MM.1S (cell line): ENCODE measurements around the gene GRIK1.

Experiments
- DNase-seq: peaks from one replicate; pipeline ENCODE4 v3.0.0-alpha.2; 2015
- H2AFZ ChIP-seq: fragments of 300-600 bp; sonication (generic); 2 replicates; pipeline ENCODE4 v1.6.0; 2016; ENCODE audit warnings: antibody characterized with exemption, low read length
- H3F3A ChIP-seq: fragments of 300-600 bp; sonication (generic); 2 replicates; pipeline ENCODE4 v1.6.1; 2016; ENCODE audit warnings: mild to moderate bottlenecking, antibody characterized with exemption, low read length, moderate library complexity, mixed read lengths; ENCODE audit not compliant: insufficient read depth
- H3K27ac ChIP-seq: fragments of 300-600 bp; sonication (generic); 2 replicates; pipeline ENCODE4 v1.5.1; 2016; ENCODE audit warnings: mild to moderate bottlenecking, low read length
- H3K27me3 ChIP-seq: fragments of 300-600 bp; sonication (generic); replicated peaks from 2 replicates; pipeline ENCODE4 v1.6.0; 2016; ENCODE audit warnings: low read length; ENCODE audit not compliant: insufficient read depth
- H3K36me3 ChIP-seq: fragments of 300-600 bp; sonication (generic); replicated peaks from 2 replicates; pipeline ENCODE4 v1.6.1; 2016; ENCODE audit warnings: mild to moderate bottlenecking, low read length, mixed read lengths; ENCODE audit not compliant: insufficient read depth
- H3K4me1 ChIP-seq: fragments of 300-600 bp; sonication (generic); 2 replicates; pipeline ENCODE4 v1.6.1; 2016; ENCODE audit warnings: low read length, mixed read lengths
- H3K4me2 ChIP-seq: fragments of 300-600 bp; sonication (generic); 2 replicates; pipeline ENCODE4 v1.6.0; 2016; ENCODE audit warnings: low read depth, low read length
- H3K4me3 ChIP-seq: fragments of 300-600 bp; sonication (generic); 2 replicates; pipeline ENCODE4 v1.5.1; 2016; ENCODE audit warnings: low read length, mixed read lengths
- H3K79me2 ChIP-seq: fragments of 300-600 bp; sonication (generic); 2 replicates; pipeline ENCODE4 v1.6.1; 2016; ENCODE audit warnings: mixed run types, low read length, mixed read lengths
- H3K9ac ChIP-seq: fragments of 300-600 bp; sonication (generic); 2 replicates; pipeline ENCODE4 v1.6.1; 2016; ENCODE audit warnings: low read length, mixed read lengths
- H3K9me2 ChIP-seq: fragments of 300-600 bp; sonication (generic); replicated peaks from 2 replicates; pipeline ENCODE4 v1.6.1; 2016; ENCODE audit warnings: mild to moderate bottlenecking, low read length, mixed read lengths; ENCODE audit not compliant: insufficient read depth
- H3K9me3 ChIP-seq: fragments of 300-600 bp; sonication (generic); replicated peaks from 2 replicates; pipeline ENCODE4 v1.6.1; 2016; ENCODE audit warnings: mild to moderate bottlenecking, low read length, mixed read lengths; ENCODE audit not compliant: insufficient read depth
- H4K20me1 ChIP-seq: fragments of 300-600 bp; sonication (generic); 2 replicates; pipeline ENCODE4 v1.6.1; 2016; ENCODE audit warnings: mild to moderate bottlenecking, low read length, moderate library complexity, mixed read lengths; ENCODE audit not compliant: insufficient read depth
- CTCF ChIP-seq: fragments of 300-600 bp; sonication (generic); IDR thresholded peaks from 2 replicates; pipeline ENCODE4 v1.5.1; 2016; ENCODE audit warnings: antibody characterized with exemption, low read length, mixed read lengths
- EZH2 ChIP-seq: fragments of 300-600 bp; sonication (generic); optimal IDR thresholded peaks from 2 replicates; pipeline ENCODE3; 2017; ENCODE audit warnings: low read depth, mild to moderate bottlenecking, antibody characterized with exemption, low read length, mixed read lengths
- EZH2phosphoT487 ChIP-seq: fragments of 300-600 bp; sonication (generic); IDR thresholded peaks from 2 replicates; pipeline ENCODE4 v1.6.1; 2018; ENCODE audit warnings: antibody characterized with exemption, low read length

GRIK1 gene

GRCh38 chr21:29633756-29634155 lies 306.0 kb downstream of the GRIK1 start:
- no peak overlapping the region for H3K9ac ChIP-seq
- no peaks in the 10 kb centered on the region for H3K9me2 ChIP-seq
- H3K4me3 ChIP-seq, result no peak overlapping the region
- no peaks in the 10 kb centered on the region for H3F3A ChIP-seq
- no peaks in the 10 kb centered on the region for H4K20me1 ChIP-seq
- H2AFZ ChIP-seq, result no peak overlapping the region
- H3K4me2 ChIP-seq, result no peak overlapping the region
- no peaks in the 10 kb centered on the region for H3K4me1 ChIP-seq
- H3K9me3 ChIP-seq, result no peaks in the 10 kb centered on the region
- TF ChIP-seq EZH2phosphoT487 (no peak), EZH2 (no peak), CTCF (no peak)
- H3K36me3 ChIP-seq, result no peaks in the 10 kb centered on the region
- no peak for DNase-seq
- H3K79me2 ChIP-seq, result no peaks in the 10 kb centered on the region
- no peaks in the 10 kb centered on the region for H3K27me3 ChIP-seq
- H3K27ac ChIP-seq, result no peak overlapping the region

DNA sequence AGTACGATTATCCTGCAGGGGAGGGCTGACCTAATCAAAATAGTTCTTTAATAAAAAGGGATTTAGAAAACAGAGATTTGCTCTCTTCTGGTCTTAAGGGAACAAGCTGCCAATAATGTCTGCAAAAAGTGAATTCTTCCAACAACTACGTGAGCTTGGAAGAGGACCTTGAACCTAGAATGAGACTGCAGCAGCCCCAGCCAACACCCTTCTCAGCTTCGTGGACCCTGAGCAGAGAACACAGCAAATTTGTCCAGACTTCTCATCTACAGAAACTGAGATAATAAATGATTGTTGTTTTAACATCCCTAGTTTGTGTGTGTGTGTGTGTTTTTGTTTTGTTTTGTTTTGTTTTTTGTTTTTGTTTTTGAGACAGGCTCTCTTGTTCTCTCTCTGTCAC lies 309.4 kb downstream of the GRIK1 start:
- H4K20me1 ChIP-seq, result no peaks in the 10 kb centered on the region
- H3K79me2 ChIP-seq, result no peaks in the 10 kb centered on the region
- no peak for TF ChIP-seq EZH2phosphoT487
- no peak for TF ChIP-seq CTCF
- TF ChIP-seq EZH2, result no peak
- H3K9me2 ChIP-seq, result no peaks in the 10 kb centered on the region
- H3K9ac ChIP-seq, result no peak overlapping the region
- no peak overlapping the region for H2AFZ ChIP-seq
- H3F3A ChIP-seq, result no peaks in the 10 kb centered on the region
- no peak overlapping the region for H3K27ac ChIP-seq
- no peaks in the 10 kb centered on the region for H3K9me3 ChIP-seq
- no peaks in the 10 kb centered on the region for H3K36me3 ChIP-seq
- H3K27me3 ChIP-seq, result no peaks in the 10 kb centered on the region
- H3K4me2 ChIP-seq, result no peak overlapping the region
- H3K4me3 ChIP-seq, result no peak overlapping the region
- no peaks in the 10 kb centered on the region for H3K4me1 ChIP-seq
- no peak for DNase-seq

DNA sequence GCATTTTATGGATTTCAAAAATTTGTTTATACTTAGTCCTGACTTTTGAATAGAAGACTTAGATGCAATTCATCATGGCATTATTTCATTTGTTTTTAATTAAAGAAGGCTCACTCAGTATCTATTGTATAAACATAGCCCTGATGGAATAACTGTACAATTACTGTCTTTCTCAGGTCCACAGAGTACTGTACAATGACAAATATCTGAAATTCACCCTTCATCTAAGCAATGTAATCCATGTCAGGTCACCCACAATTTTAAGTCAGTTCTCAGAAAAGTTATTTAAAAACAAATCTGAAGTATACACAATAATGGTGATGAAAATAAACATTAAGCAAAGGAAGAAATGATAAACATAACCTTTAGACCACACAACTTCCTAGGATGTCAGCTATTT lies 311.9 kb downstream of the GRIK1 start:
- H3K27me3 ChIP-seq, result no peaks in the 10 kb centered on the region
- TF ChIP-seq CTCF (no peak), EZH2 (no peak), EZH2phosphoT487 (no peak)
- H3K27ac ChIP-seq, result no peak overlapping the region
- no peaks in the 10 kb centered on the region for H3K36me3 ChIP-seq
- H3K9me2 ChIP-seq, result no peaks in the 10 kb centered on the region
- no peak overlapping the region for H2AFZ ChIP-seq
- no peaks in the 10 kb centered on the region for H3K79me2 ChIP-seq
- H4K20me1 ChIP-seq, result no peaks in the 10 kb centered on the region
- no peaks in the 10 kb centered on the region for H3F3A ChIP-seq
- no peak for DNase-seq
- no peaks in the 10 kb centered on the region for H3K9me3 ChIP-seq
- no peaks in the 10 kb centered on the region for H3K4me1 ChIP-seq
- no peak overlapping the region for H3K4me3 ChIP-seq
- H3K4me2 ChIP-seq, result no peak overlapping the region
- H3K9ac ChIP-seq, result no peak overlapping the region
